Measurements from ENCODE around the gene HARBI1. TPM values are rescaled to one million over a fixed set of nuclear protein-coding genes. Genes with fewer than 3 reads are reported as not detected.

The HARBI1 gene
- total and polyA plus RNA-seq, 2 experiments from 2014 or later = 4.4 to 6.5 TPM

GRCh38 chr11:46659908-46660307, 42.9 kb upstream of the HARBI1 start:
- 78% methylated on average over 1 of the region's 1 CpG for WGBS (ENCODE audit: low lambda C conversion rate, missing lambda C conversion rate)
- Histone ChIP-seq H3K27ac (peak overlapping the region; percentile 12), H2AFZ (no peak overlapping the region), H4K20me1 (ENCODE audit: insufficient read depth, poor library complexity, severe bottlenecking) (no peaks in the 10 kb centered on the region), H3K4me3 (no peak overlapping the region), H3K27me3 (no peaks in the 10 kb centered on the region), H3K9me3 (ENCODE audit: low read depth) (no peaks in the 10 kb centered on the region), H3K79me2 (peaks cover 2% of the 10 kb centered on the region), H3K4me1 (ENCODE audit: insufficient read depth) (peaks cover 14% of the 10 kb centered on the region), H3K4me2 (peak overlapping the region; percentile 36), H3K9me2 (replicated peaks; ENCODE audit: insufficient read depth) (no peaks in the 10 kb centered on the region), H3K36me3 (replicated peaks; ENCODE audit: insufficient read depth, low read depth) (peaks cover 4% of the 10 kb centered on the region)
- no peak for DNase-seq (ENCODE audit: low spot score)
- TF ChIP-seq EZH2phosphoT487 (IDR thresholded peaks at IDR 0.05; ENCODE audit: low read depth, severe bottlenecking, unreplicated experiment) (no peak), EZH2 (IDR thresholded peaks at IDR 0.05; ENCODE audit: borderline replicate concordance) (no peak), CTCF (IDR thresholded peaks at IDR 0.05; ENCODE audit: poor library complexity) (no peak)

GRCh38 chr11:46658259-46658658, 41.2 kb upstream of the HARBI1 start:
- DNase-seq (ENCODE audit: low spot score) = no peak
- no peaks in the 10 kb centered on the region for H4K20me1 ChIP-seq (ENCODE audit: insufficient read depth, poor library complexity, severe bottlenecking)
- H3K79me2 ChIP-seq = peaks cover 2% of the 10 kb centered on the region
- H3K9me2 ChIP-seq (replicated peaks; ENCODE audit: insufficient read depth) = no peaks in the 10 kb centered on the region
- no peaks in the 10 kb centered on the region for H3K9me3 ChIP-seq (ENCODE audit: low read depth)
- H3K4me1 ChIP-seq (ENCODE audit: insufficient read depth) = peaks cover 14% of the 10 kb centered on the region
- no peak overlapping the region for H3K4me2 ChIP-seq
- no peak overlapping the region for H3K4me3 ChIP-seq
- H3K27ac ChIP-seq = peak overlapping the region; percentile 59
- peaks cover 4% of the 10 kb centered on the region for H3K36me3 ChIP-seq (replicated peaks; ENCODE audit: insufficient read depth, low read depth)
- TF ChIP-seq EZH2phosphoT487 (IDR thresholded peaks at IDR 0.05; ENCODE audit: low read depth, severe bottlenecking, unreplicated experiment) = no peak
- TF ChIP-seq EZH2 (IDR thresholded peaks at IDR 0.05; ENCODE audit: borderline replicate concordance) = no peak
- TF ChIP-seq CTCF (IDR thresholded peaks at IDR 0.05; ENCODE audit: poor library complexity) = no peak
- no peak overlapping the region for H2AFZ ChIP-seq
- 80% methylated on average over 4 of the region's 4 CpGs for WGBS (ENCODE audit: low lambda C conversion rate, missing lambda C conversion rate)
- no peaks in the 10 kb centered on the region for H3K27me3 ChIP-seq

- TF ChIP-seq EZH2phosphoT487 (IDR thresholded peaks at IDR 0.05; ENCODE audit: low read depth, severe bottlenecking, unreplicated experiment) (no peak), CTCF (IDR thresholded peaks at IDR 0.05; ENCODE audit: poor library complexity) (no peak)
- Histone ChIP-seq H3K4me1 (ENCODE audit: insufficient read depth) (peaks cover 14% of the 10 kb centered on the region), H3K36me3 (replicated peaks; ENCODE audit: insufficient read depth, low read depth) (peaks cover 4% of the 10 kb centered on the region), H4K20me1 (ENCODE audit: insufficient read depth, poor library complexity, severe bottlenecking) (no peaks in the 10 kb centered on the region), H2AFZ (no peak overlapping the region), H3K9me3 (ENCODE audit: low read depth) (no peaks in the 10 kb centered on the region), H3K9me2 (replicated peaks; ENCODE audit: insufficient read depth) (no peaks in the 10 kb centered on the region), H3K79me2 (peaks cover 2% of the 10 kb centered on the region), H3K4me3 (no peak overlapping the region), H3K27ac (no peak overlapping the region), H3K27me3 (no peaks in the 10 kb centered on the region), H3K4me2 (no peak overlapping the region)
- DNase-seq (ENCODE audit: low spot score) = no peak
- WGBS (ENCODE audit: low lambda C conversion rate, missing lambda C conversion rate) = 88% methylated on average over 3 of the region's 3 CpGs
These were observed 40.2 kb upstream of the HARBI1 start for GRCh38 chr11:46657186-46657585.

GRCh38 chr11:46655631-46656030, 38.6 kb upstream of the HARBI1 start:
- Histone ChIP-seq H3K36me3 (replicated peaks; ENCODE audit: insufficient read depth, low read depth) (peaks cover 4% of the 10 kb centered on the region), H3K4me2 (no peak overlapping the region), H3K27ac (no peak overlapping the region)

More at GRCh38 chr11:46655631-46656030, 38.6 kb upstream of the HARBI1 start:
- H3K9me3 ChIP-seq (ENCODE audit: low read depth) = no peaks in the 10 kb centered on the region
- no peaks in the 10 kb centered on the region for H3K27me3 ChIP-seq
- peaks cover 14% of the 10 kb centered on the region for H3K4me1 ChIP-seq (ENCODE audit: insufficient read depth)
- no peak overlapping the region for H2AFZ ChIP-seq
- H3K4me3 ChIP-seq = no peak overlapping the region
- no peak for TF ChIP-seq CTCF (IDR thresholded peaks at IDR 0.05; ENCODE audit: poor library complexity)
- TF ChIP-seq EZH2phosphoT487 (IDR thresholded peaks at IDR 0.05; ENCODE audit: low read depth, severe bottlenecking, unreplicated experiment) = no peak
- TF ChIP-seq EZH2 (IDR thresholded peaks at IDR 0.05; ENCODE audit: borderline replicate concordance) = no peak
- WGBS (ENCODE audit: low lambda C conversion rate, missing lambda C conversion rate) = 88% methylated on average over 4 of the region's 4 CpGs
- H4K20me1 ChIP-seq (ENCODE audit: insufficient read depth, poor library complexity, severe bottlenecking) = no peaks in the 10 kb centered on the region
- H3K9me2 ChIP-seq (replicated peaks; ENCODE audit: insufficient read depth) = no peaks in the 10 kb centered on the region
- no peaks in the 10 kb centered on the region for H3K79me2 ChIP-seq
- no peak for DNase-seq (ENCODE audit: low spot score)
